H1 (cell line): ENCODE data around the gene CYP27C1. TPM values are rescaled to one million over a fixed set of nuclear protein-coding genes. Genes with fewer than 3 reads are reported as not detected.

Source experiments
- CTCF ChIA-PET: fragments of 300-600 bp; sonication (Branson Sonifier 250); formaldehyde crosslinking; loops from one replicate; lab custom pipeline; 2021; ENCODE audit not compliant: partially characterized antibody; lab: Charles Lee
- POLR2A ChIA-PET: fragments of 300-600 bp; sonication (Branson Sonifier 250); formaldehyde crosslinking; loops from one replicate; lab custom pipeline; 2021; ENCODE audit warnings: inconsistent platforms; ENCODE audit not compliant: partially characterized antibody; lab: Charles Lee
- DNase-seq, 2 experiments: peaks; one replicate each; pipeline versions ENCODE4 v3.0.0 to v3.0.0-alpha.2; 2010 to 2022; ENCODE audit warnings: low spot score in 2 of 2, low read depth in 1 of 2, mixed read lengths in 1 of 2
- FAIRE-seq: peaks from 2 replicates; lab custom pipeline; 2011; peaks lifted over from hg19 to GRCh38; lab: Jason Lieb, UNC
- H2AFZ ChIP-seq: 2 replicates; pipeline ENCODE4 v1.8.1; 2012; ENCODE audit warnings: low read length, inconsistent platforms
- H2AK5ac ChIP-seq: 2 replicates; pipeline ENCODE4 v1.6.1; 2013; ENCODE audit warnings: low read depth, low read length
- H2BK120ac ChIP-seq: replicated peaks from 2 replicates; pipeline ENCODE3; 2013; ENCODE audit warnings: low read depth, low read length, inconsistent platforms
- H2BK12ac ChIP-seq: 2 replicates; pipeline ENCODE4 v1.6.1; 2013; ENCODE audit warnings: low read depth, low read length
- H2BK15ac ChIP-seq: 2 replicates; pipeline ENCODE4 v1.6.1; 2013; ENCODE audit warnings: low read length
- H2BK20ac ChIP-seq: 2 replicates; pipeline ENCODE4 v1.6.1; 2013; ENCODE audit warnings: low read length
- H2BK5ac ChIP-seq: 2 replicates; pipeline ENCODE4 v1.6.1; 2013; ENCODE audit warnings: low read depth, low read length
- H3K14ac ChIP-seq: 2 replicates; pipeline ENCODE4 v1.6.1; 2013; ENCODE audit warnings: inconsistent platforms; ENCODE audit not compliant: insufficient read length
- H3K18ac ChIP-seq: 2 replicates; pipeline ENCODE4 v1.6.1; 2013; ENCODE audit warnings: low read length; ENCODE audit errors: extremely low read depth
- H3K23ac ChIP-seq: 2 replicates; pipeline ENCODE4 v1.6.1; 2013; ENCODE audit warnings: inconsistent platforms; ENCODE audit not compliant: insufficient read length
- H3K23me2 ChIP-seq: 2 replicates; pipeline ENCODE4 v1.6.1; 2013; ENCODE audit warnings: low read depth, low read length
- H3K27ac ChIP-seq: 2 replicates; pipeline ENCODE4 v1.6.1; 2011; ENCODE audit warnings: low read depth, low read length, inconsistent platforms
- H3K27me3 ChIP-seq, 4 experiments: replicated peaks in 1 of 4; 1 replicate in 1 of 4; 2 replicates in 3 of 4; pipeline versions ENCODE4 v1.6.1 to v1.8.1; 2011 to 2013; ENCODE audit warnings: low read length in 3 of 4, mild to moderate bottlenecking in 3 of 4, inconsistent platforms in 2 of 4, mixed read lengths in 2 of 4, moderate library complexity in 1 of 4; ENCODE audit not compliant: control insufficient read depth in 3 of 4, insufficient read depth in 3 of 4; ENCODE audit errors: extremely low read depth in 1 of 4
- H3K36me3 ChIP-seq, 4 experiments: 2 replicates each; pipeline versions ENCODE4 v1.6.1 to v1.8.1; 2011 to 2013; ENCODE audit warnings: mild to moderate bottlenecking in 4 of 4, low read length in 3 of 4, moderate library complexity in 2 of 4, control low read depth in 1 of 4, inconsistent platforms in 1 of 4; ENCODE audit not compliant: insufficient read depth in 4 of 4, control insufficient read depth in 2 of 4
- H3K4ac ChIP-seq: replicated peaks from 2 replicates; pipeline ENCODE3; 2013; ENCODE audit warnings: low read length, low read depth, mixed read lengths, inconsistent platforms; ENCODE audit not compliant: insufficient read length
- H3K4me1 ChIP-seq, 4 experiments: replicated peaks in 1 of 4; 1 replicate in 1 of 4; 2 replicates in 3 of 4; pipeline versions ENCODE4 v1.6.1 to v1.8.1; 2011 to 2013; ENCODE audit warnings: low read length in 3 of 4, inconsistent platforms in 2 of 4, mixed read lengths in 1 of 4; ENCODE audit not compliant: insufficient read depth in 4 of 4, control insufficient read depth in 3 of 4
- H3K4me2 ChIP-seq, 2 experiments: 2 replicates each; pipeline versions ENCODE4 v1.6.1 to v1.8.1; 2011 to 2013; ENCODE audit warnings: low read depth in 2 of 2, low read length in 2 of 2, control low read depth in 1 of 2, inconsistent platforms in 1 of 2, mild to moderate bottlenecking in 1 of 2; ENCODE audit not compliant: insufficient read depth in 1 of 2
- H3K4me3 ChIP-seq, 4 experiments: fragments of 200-600, 300-600 bp in 1 of 4; sonication (generic), shearing (Covaris generic), sonication (Bioruptor Twin) in 1 of 4; 2 replicates each; pipeline versions ENCODE4 v1.5.1 to v1.8.1; 2011 to 2016; ENCODE audit warnings: low read length in 4 of 4, low read depth in 3 of 4, control low read depth in 2 of 4, inconsistent platforms in 2 of 4, mild to moderate bottlenecking in 2 of 4, mixed read lengths in 1 of 4, moderate library complexity in 1 of 4; ENCODE audit not compliant: insufficient read depth in 2 of 4; ENCODE audit errors: extremely low read depth in 1 of 4
- H3K56ac ChIP-seq: replicated peaks from 2 replicates; pipeline ENCODE3; 2013; ENCODE audit warnings: low read depth, mild to moderate bottlenecking, mixed read lengths, low read length, inconsistent platforms; ENCODE audit not compliant: insufficient read length
- H3K79me1 ChIP-seq: 2 replicates; pipeline ENCODE4 v1.6.1; 2013; ENCODE audit warnings: low read depth, low read length, control low read depth
- H3K79me2 ChIP-seq, 2 experiments: 2 replicates each; pipeline versions ENCODE4 v1.6.1 to v1.8.1; 2012 to 2013; ENCODE audit warnings: low read length in 2 of 2, mild to moderate bottlenecking in 2 of 2, inconsistent platforms in 1 of 2; ENCODE audit not compliant: insufficient read depth in 2 of 2, control insufficient read depth in 1 of 2
- H3K9ac ChIP-seq, 4 experiments: replicated peaks in 1 of 4; 1 replicate in 1 of 4; 2 replicates in 3 of 4; pipeline versions ENCODE4 v1.6.1 to v1.8.1; 2011 to 2013; ENCODE audit warnings: low read depth in 3 of 4, low read length in 3 of 4, control low read depth in 2 of 4, mild to moderate bottlenecking in 2 of 4, moderate library complexity in 2 of 4, inconsistent platforms in 1 of 4; ENCODE audit errors: extremely low read depth in 1 of 4
- H3K9me3 ChIP-seq, 2 experiments: 2 replicates each; pipeline versions ENCODE4 v1.6.1 to v1.8.1; 2012 to 2013; ENCODE audit warnings: mild to moderate bottlenecking in 2 of 2, moderate library complexity in 2 of 2, control low read depth in 1 of 2, inconsistent platforms in 1 of 2, low read depth in 1 of 2, low read length in 1 of 2, mixed read lengths in 1 of 2; ENCODE audit not compliant: insufficient read depth in 2 of 2
- H4K20me1 ChIP-seq, 2 experiments: replicated peaks in 1 of 2; 2 replicates each; pipeline versions ENCODE3 to v1.8.1; 2011 to 2013; ENCODE audit warnings: inconsistent platforms in 2 of 2, low read length in 2 of 2, mild to moderate bottlenecking in 1 of 2; ENCODE audit not compliant: insufficient read depth in 2 of 2, control insufficient read depth in 1 of 2
- H4K5ac ChIP-seq: 2 replicates; pipeline ENCODE4 v1.6.1; 2013; ENCODE audit warnings: low read length, low read depth, mixed read lengths, inconsistent platforms; ENCODE audit not compliant: insufficient read length
- H4K8ac ChIP-seq: 2 replicates; pipeline ENCODE4 v1.8.0; 2013; ENCODE audit warnings: mild to moderate bottlenecking, moderate library complexity, low read length, inconsistent platforms; ENCODE audit not compliant: insufficient read depth; ENCODE audit errors: extremely low read depth
- H4K91ac ChIP-seq: replicated peaks from 2 replicates; pipeline ENCODE3; 2013; ENCODE audit warnings: low read length, mixed read lengths, inconsistent platforms; ENCODE audit not compliant: insufficient read length
- BRCA1 ChIP-seq: IDR thresholded peaks from 2 replicates; pipeline ENCODE4 v1.6.1; 2012; ENCODE audit warnings: low read depth, low read length, improper control_type of control experiment
- CBX5 ChIP-seq: fragments of 300-800, 300-1000 bp; sonication (generic); IDR thresholded peaks from 2 replicates; pipeline ENCODE4 v1.7.1; 2016; ENCODE audit warnings: antibody characterized with exemption, low read length, low read depth
- CHD1 ChIP-seq: IDR thresholded peaks from 2 replicates; pipeline ENCODE4 v1.6.1; 2012; ENCODE audit warnings: low read depth, low read length, improper control_type of control experiment
- CREB1 ChIP-seq: IDR thresholded peaks from 2 replicates; pipeline ENCODE4 v1.6.1; 2012; ENCODE audit warnings: inconsistent platforms
- KDM4A ChIP-seq: IDR thresholded peaks from one replicate; pipeline ENCODE4 v1.7.1; 2012; ENCODE audit warnings: low read depth, mild to moderate bottlenecking, moderate library complexity, low read length, inconsistent platforms; ENCODE audit not compliant: severe bottlenecking
- NRF1 ChIP-seq: IDR thresholded peaks from 2 replicates; pipeline ENCODE4 v1.6.1; 2011; ENCODE audit warnings: mild to moderate bottlenecking, low read depth, low read length, improper control_type of control experiment
- POLR2AphosphoS5 ChIP-seq: IDR thresholded peaks from 2 replicates; pipeline ENCODE4 v1.6.1; 2011; ENCODE audit warnings: low read depth, low read length
- RBBP5 ChIP-seq: IDR thresholded peaks from 2 replicates; pipeline ENCODE4 v1.7.1; 2012; ENCODE audit warnings: low read depth, mild to moderate bottlenecking, inconsistent platforms, low read length, moderate library complexity, borderline replicate concordance
- RXRA ChIP-seq: IDR thresholded peaks from 2 replicates; pipeline ENCODE4 v1.6.1; 2011; ENCODE audit warnings: low read depth, mild to moderate bottlenecking, low read length, moderate library complexity; ENCODE audit not compliant: insufficient read depth
- SIX5 ChIP-seq: IDR thresholded peaks from 2 replicates; pipeline ENCODE4 v1.6.1; 2011; ENCODE audit warnings: mild to moderate bottlenecking, low read depth, low read length
- SP1 ChIP-seq: IDR thresholded peaks from 2 replicates; pipeline ENCODE4 v1.6.1; 2011; ENCODE audit warnings: low read depth, low read length
- SP2 ChIP-seq: IDR thresholded peaks from 2 replicates; pipeline ENCODE4 v1.6.1; 2012; ENCODE audit warnings: mild to moderate bottlenecking, low read length, inconsistent platforms
- SP4 ChIP-seq: IDR thresholded peaks from 2 replicates; pipeline ENCODE4 v1.6.1; 2012; ENCODE audit warnings: low read length, inconsistent platforms
- WGBS, 2 experiments: shearing (Covaris generic) in 1 of 2; methylation state at CpG; one replicate each; pipeline versions ENCODE4 v1.1.6 to v1.1.7; 2013 to 2015; ENCODE audit warnings: low lambda C conversion rate in 2 of 2, mixed read lengths in 2 of 2, inconsistent platforms in 1 of 2, low coverage in 1 of 2, missing lambda C conversion rate in 1 of 2; ENCODE audit not compliant: insufficient replicate concordance in 2 of 2, insufficient coverage in 1 of 2, insufficient read length in 1 of 2; ENCODE audit errors: extremely low coverage in 1 of 2, missing lambda C conversion rate in 1 of 2; 5-methylcytosine and 5-hydroxymethylcytosine counted together
- polyA plus RNA-seq, 7 experiments: library from polyadenylated mRNA; depleted of rRNA in 3 of 7; stranded (reverse) in 5 of 7; unstranded in 2 of 7; fragments of >200 nt in 5 of 7; fragments of 200-250 nt in 2 of 7; gene quantifications; 1 replicate in 5 of 7; 2 replicates in 1 of 7; 4 replicates in 1 of 7; pipeline versions ENCODE4 v1.2.1 to v1.2.3, GENCODE V29; 2011 to 2013; ENCODE audit warnings: missing spikeins in 2 of 7, mixed read lengths in 2 of 7
- total RNA-seq: library from RNA; stranded (reverse); fragmentation: NEBNext Ultra II Directional; extraction: Animal tissue kit (Norgen Biotek cat#: 25700); gene quantifications from 2 replicates; pipeline ENCODE4 v1.2.1, GENCODE V29; 2021

The CYP27C1 gene
- total and polyA plus RNA-seq, 2 of the 8 experiments (the other 6 are each of a cell fraction or from before 2014, with no cell fraction given): 1.3 to 3.2 TPM

DNA sequence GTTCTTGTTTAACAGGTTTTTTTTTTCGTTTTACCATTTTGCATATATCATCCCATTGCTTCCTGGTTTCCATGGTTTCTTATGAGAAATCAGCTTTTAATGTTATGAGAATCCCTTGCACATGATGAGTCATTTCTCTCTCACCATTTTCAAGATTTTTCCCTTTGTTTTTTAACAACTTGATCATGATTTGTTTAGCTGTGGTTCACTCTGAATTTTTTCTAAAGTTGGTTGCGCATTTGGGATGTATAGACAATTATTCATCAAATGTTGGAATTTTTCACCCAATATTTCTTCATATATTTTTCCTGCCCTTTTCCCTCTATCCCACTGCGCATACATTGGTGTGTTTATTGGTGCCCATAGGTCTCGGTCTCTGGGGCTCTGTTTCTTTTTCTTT, 70.7 kb downstream of the CYP27C1 start:
- Histone ChIP-seq H3K4me3 (no peak overlapping the region), H3K79me2 (no peaks in the 10 kb centered on the region), H3K9me3 (peaks cover 3 to 7% of the 10 kb centered on the region in 2 experiments; a peak in 2 of 4 replicates), H4K5ac (no peak overlapping the region), H3K14ac (no peak overlapping the region), H3K79me1 (no peaks in the 10 kb centered on the region), H2BK15ac (no peak overlapping the region), H3K4ac (no peak overlapping the region), H2BK120ac (no peak overlapping the region), H3K4me2 (no peak overlapping the region), H3K27me3 (no peaks in the 10 kb centered on the region), H2AK5ac (no peak overlapping the region), H3K18ac (no peak overlapping the region), H3K27ac (no peak overlapping the region), H2BK5ac (no peak overlapping the region), H4K20me1 (no peaks in the 10 kb centered on the region), H3K36me3 (no peaks in the 10 kb centered on the region), H3K23me2 (no peaks in the 10 kb centered on the region), H3K23ac (no peak overlapping the region), H2BK12ac (no peak overlapping the region), H4K8ac (no peak overlapping the region), H4K91ac (no peak overlapping the region), H2AFZ (no peak overlapping the region), H3K56ac (no peak overlapping the region), H2BK20ac (no peak overlapping the region), H3K9ac (no peak overlapping the region), H3K4me1 (0 out of 7 replicates have a peak, but pooled peaks cover 0 to 1% (median 0%) of the 10 kb centered on the region in 4 experiments)
- 90% methylated on average over 3 of the region's 4 CpGs; no CpG with 5 or more reads in 1 of the 2 experiments for WGBS, 2 experiments
- POLR2A ChIA-PET: no interaction called here
- FAIRE-seq (no peak), DNase-seq (no peak)
- CTCF ChIA-PET: interaction anchor here (1.2 kb wide), 1 partner anchor 26 kb away, joined by 4 read pairs; no protein-coding TSS in a partner anchor
- no peak for TF ChIP-seq POLR2AphosphoS5
- TF ChIP-seq RXRA: no peak
- no peak for TF ChIP-seq SP4
- no peak for TF ChIP-seq CHD1
- no peak for TF ChIP-seq CBX5
- no peak for TF ChIP-seq BRCA1
- TF ChIP-seq SIX5: no peak
- no peak for TF ChIP-seq NRF1
- no peak for TF ChIP-seq SP2
- no peak for TF ChIP-seq CREB1
- TF ChIP-seq KDM4A: no peak
- no peak for TF ChIP-seq RBBP5
- no peak for TF ChIP-seq SP1
